ENCODE data around the gene SF3B6.
"Not testable (repeated sequence)": the region's sequence is repeated elsewhere in the genome, so short reads cannot be mapped to it uniquely, and the experiment has no call there.

The SF3B6 gene

GRCh38 chr2:24050041-24050979 is 25.8 kb downstream of the SF3B6 start:
- peak in 1 of 2 donors; percentile 3 for DNase-seq (ENCODE audit: low read depth in 2 of 2)

- peak; percentile 11 to 53 for DNase-seq (ENCODE audit: low read depth in 2 of 2)
Observed at GRCh38 chr2:24049485-24050021, 26.6 kb downstream of the SF3B6 start, which contains the start of gene FKBP1B. Gene FKBP1B (plus strand): TSS chr2:24049741. CDS start chr2:24049850, 109 bp downstream.

- no peak for DNase-seq (ENCODE audit: low read depth in 2 of 2)
Observed at GRCh38 chr2:24048769-24049484, 27.2 kb downstream of the SF3B6 start.

- DNase-seq (ENCODE audit: low read depth in 2 of 2): no peak
Observed at GRCh38 chr2:24047703-24048033, 28.5 kb downstream of the SF3B6 start.

GRCh38 chr2:24046930-24047702 is 29.0 kb downstream of the SF3B6 start, which contains the start of gene WDCP:
Gene WDCP (minus strand): TSS chr2:24047391. CDS start chr2:24039494, 7,897 bp downstream.
- DNase-seq (ENCODE audit: low read depth in 2 of 2): peak; percentile 91 to 94

GRCh38 chr2:24046599-24046929 is 29.6 kb downstream of the SF3B6 start:
- DNase-seq (ENCODE audit: low read depth in 2 of 2): no peak

GRCh38 chr2:24045511-24046508 is 30.3 kb downstream of the SF3B6 start:
- DNase-seq (ENCODE audit: low read depth in 2 of 2): no peak

- not testable (repeated sequence) for DNase-seq (ENCODE audit: low read depth in 2 of 2)
Observed at GRCh38 chr2:24043133-24043532, 33.0 kb downstream of the SF3B6 start.

GRCh38 chr2:24040511-24040910 is 35.6 kb downstream of the SF3B6 start:
- no peak for DNase-seq (ENCODE audit: low read depth in 2 of 2)

- no peak for DNase-seq (ENCODE audit: low read depth in 2 of 2)
Observed at GRCh38 chr2:24038786-24039499, 37.2 kb downstream of the SF3B6 start.

- DNase-seq (ENCODE audit: low read depth in 2 of 2): no peak
Observed at GRCh38 chr2:24026233-24026632, 49.9 kb downstream of the SF3B6 start.

- DNase-seq (ENCODE audit: low read depth in 2 of 2): no peak
Observed at GRCh38 chr2:24024996-24025663, 51.0 kb downstream of the SF3B6 start.

GRCh38 chr2:24024018-24024417 is 52.1 kb downstream of the SF3B6 start:
- DNase-seq (ENCODE audit: low read depth in 2 of 2): no peak

GRCh38 chr2:24022975-24023575 is 53.1 kb downstream of the SF3B6 start:
- no peak for DNase-seq (ENCODE audit: low read depth in 2 of 2)

- no peak for DNase-seq (ENCODE audit: low read depth in 2 of 2)
Observed at GRCh38 chr2:24022324-24022974, 53.7 kb downstream of the SF3B6 start.

GRCh38 chr2:24021122-24021998 is 54.8 kb downstream of the SF3B6 start:
- no peak for DNase-seq (ENCODE audit: low read depth in 2 of 2)

- no peak for DNase-seq (ENCODE audit: low read depth in 2 of 2)
Observed at GRCh38 chr2:24020244-24020643, 55.9 kb downstream of the SF3B6 start.
